ENCODE measurements around the gene EID3. TPM values are rescaled to one million over a fixed set of nuclear protein-coding genes. Genes with fewer than 3 reads are reported as not detected.
"Not testable (repeated sequence)": the region's sequence is repeated elsewhere in the genome, so short reads cannot be mapped to it uniquely, and the experiment has no call there.

Gene EID3
- polyA plus RNA-seq (2012; ENCODE audit: insufficient read depth, insufficient read length), result not detected

- H3K4me3 ChIP-seq (ENCODE audit: low read length), result no peak within 1 kb of the TSS
- no peak for DNase-seq (ENCODE audit: low read depth, low spot score)
Measured at GRCh38 chr12:104303538-104304151, at the start of gene EID3. Gene EID3, plus strand, starts transcription at chr12:104303739. Its CDS starts 196 bp downstream, at chr12:104303935.

GRCh38 chr12:104257913-104258472 is 45.5 kb upstream of the EID3 start:
- H3K4me3 ChIP-seq (ENCODE audit: low read length), result no peak overlapping the region
- no peak for DNase-seq (ENCODE audit: low read depth, low spot score)

DNA sequence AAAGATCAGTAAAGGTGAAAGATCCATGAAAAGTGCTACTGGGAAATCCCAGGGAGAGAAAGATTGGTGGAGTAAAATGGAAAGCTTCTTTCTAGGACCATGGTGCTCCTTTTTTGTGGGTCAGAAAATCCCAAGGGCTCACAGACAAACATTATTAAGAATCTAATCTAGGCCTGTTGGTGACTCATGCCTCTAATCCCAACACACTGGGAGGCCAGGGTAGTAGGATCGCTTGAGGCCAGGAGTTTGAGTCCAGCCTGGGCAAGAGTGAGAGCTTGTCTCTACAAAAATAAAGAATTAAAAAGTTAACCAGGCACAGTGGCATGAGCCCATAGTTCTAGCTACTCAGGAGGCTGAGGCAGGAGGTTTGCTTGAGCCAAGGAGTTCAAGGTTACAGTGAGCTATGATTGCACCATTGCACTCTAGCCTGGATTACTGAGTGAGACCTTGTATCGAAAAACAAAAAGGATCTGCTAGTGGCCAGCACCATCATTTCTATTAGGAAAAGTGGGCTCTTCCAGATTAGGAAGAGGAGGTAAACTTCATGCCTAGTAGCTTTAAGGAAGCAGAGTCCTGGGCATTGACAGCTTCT is 45.0 kb upstream of the EID3 start:
- H3K4me3 ChIP-seq (ENCODE audit: low read length), result no peak overlapping the region
- DNase-seq (ENCODE audit: low read depth, low spot score), result no peak

DNA sequence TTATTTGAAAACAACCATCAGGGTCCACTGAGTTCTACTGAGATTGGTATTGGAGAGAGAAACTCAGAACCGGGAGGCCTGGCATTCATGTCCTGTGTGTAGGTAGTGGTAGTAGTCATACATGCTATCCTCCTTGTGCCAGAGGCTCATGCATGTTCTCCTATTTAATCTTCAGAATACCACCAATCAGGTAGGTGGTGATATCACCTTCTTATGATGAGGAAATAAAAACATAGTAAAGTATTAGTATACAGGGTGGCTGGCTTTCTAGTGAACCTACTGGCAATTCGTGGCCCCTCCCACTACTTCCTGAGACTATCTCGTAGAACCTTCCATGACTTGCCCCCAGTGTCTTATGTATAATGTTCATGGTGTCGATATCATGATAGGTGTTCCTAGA is 40.5 kb upstream of the EID3 start:
- H3K4me3 ChIP-seq (ENCODE audit: low read length), result no peak overlapping the region
- no peak for DNase-seq (ENCODE audit: low read depth, low spot score)

DNA sequence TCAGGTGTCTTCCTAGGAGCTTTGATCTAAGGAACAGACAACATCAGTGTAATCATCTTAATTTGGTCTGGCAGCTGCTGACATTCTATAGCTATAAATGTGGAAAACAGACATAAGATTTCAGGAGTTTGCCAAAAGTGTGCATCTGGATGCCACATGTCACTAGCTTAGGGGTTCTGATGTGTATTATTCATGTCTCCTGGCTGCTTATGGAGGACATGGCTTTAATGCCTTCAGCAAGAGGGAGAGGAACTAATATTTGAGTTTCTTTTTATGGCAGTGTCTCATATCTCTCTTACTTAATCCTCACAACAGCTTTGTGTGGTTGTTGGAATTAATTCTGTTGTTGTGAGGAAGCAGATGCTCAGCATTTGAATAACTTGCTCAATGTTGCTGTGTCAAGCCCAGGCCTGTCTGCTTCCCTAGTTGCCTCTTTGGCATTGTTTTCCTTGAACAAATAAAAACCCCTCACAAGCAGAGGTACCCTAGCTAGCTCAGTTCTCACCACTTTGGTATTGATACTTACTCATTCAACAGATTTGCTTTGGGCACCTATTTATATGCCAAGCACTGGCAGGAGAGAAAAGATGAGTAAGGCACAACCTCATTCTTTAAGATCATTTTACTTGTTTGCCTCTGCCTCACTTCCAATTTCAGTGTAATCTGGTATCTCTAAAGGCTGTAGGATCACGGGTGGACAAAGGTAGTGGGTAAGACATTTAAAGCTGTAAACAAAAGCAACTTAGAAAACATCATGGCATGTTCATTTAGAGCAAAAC is 39.8 kb upstream of the EID3 start:
- DNase-seq (ENCODE audit: low read depth, low spot score), result no peak
- no peak overlapping the region for H3K4me3 ChIP-seq (ENCODE audit: low read length)

GRCh38 chr12:104265436-104265835 is 38.1 kb upstream of the EID3 start:
- DNase-seq (ENCODE audit: low read depth, low spot score); H3K4me3 ChIP-seq (ENCODE audit: low read length): not testable (repeated sequence)

- H3K4me3 ChIP-seq (ENCODE audit: low read length), result no peak overlapping the region
- DNase-seq (ENCODE audit: low read depth, low spot score), result no peak
Measured at GRCh38 chr12:104272938-104273337, 30.6 kb upstream of the EID3 start.

- no peak for DNase-seq (ENCODE audit: low read depth, low spot score)
- H3K4me3 ChIP-seq (ENCODE audit: low read length), result no peak overlapping the region
Measured at GRCh38 chr12:104273503-104273902, 30.0 kb upstream of the EID3 start.

DNA sequence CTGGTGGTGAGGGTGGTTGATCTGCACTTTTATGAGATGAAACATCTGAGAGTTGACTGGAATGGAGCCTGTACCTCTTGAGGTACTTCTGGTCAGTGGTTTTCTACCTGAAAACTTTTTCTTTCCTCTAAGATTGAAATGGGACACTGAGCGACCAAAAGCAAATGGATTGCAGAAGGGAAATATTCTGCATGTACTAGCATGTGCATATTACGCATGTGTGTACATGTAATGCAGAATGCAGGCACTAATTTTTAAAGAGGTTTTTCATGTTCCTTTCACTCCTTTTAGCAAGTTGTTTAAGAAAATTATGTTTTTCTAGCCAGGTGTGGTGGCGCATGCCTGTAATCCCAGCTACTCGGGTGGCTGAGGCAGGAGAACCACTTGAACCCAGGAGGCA is 28.7 kb upstream of the EID3 start:
- no peak for DNase-seq (ENCODE audit: low read depth, low spot score)
- H3K4me3 ChIP-seq (ENCODE audit: low read length), result no peak overlapping the region

DNA sequence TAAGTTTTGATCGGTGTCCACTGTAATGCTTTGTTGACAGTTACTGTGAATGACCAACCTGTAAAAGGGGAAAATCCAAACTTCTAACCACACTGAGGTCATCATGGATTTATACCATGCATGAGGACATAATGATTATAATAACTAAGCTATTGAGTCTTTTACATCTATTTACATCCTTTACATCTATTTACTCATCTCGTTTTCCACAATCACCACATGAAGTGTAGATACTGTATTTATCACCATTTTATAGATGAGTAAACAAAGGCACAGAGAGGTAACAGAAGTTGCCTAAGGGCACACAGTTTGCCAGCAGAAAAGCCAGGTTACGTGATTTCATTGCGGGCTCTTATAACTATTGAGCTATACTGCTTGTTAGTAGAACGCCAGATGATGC is 27.9 kb upstream of the EID3 start:
- no peak for DNase-seq (ENCODE audit: low read depth, low spot score)
- no peak overlapping the region for H3K4me3 ChIP-seq (ENCODE audit: low read length)

DNA sequence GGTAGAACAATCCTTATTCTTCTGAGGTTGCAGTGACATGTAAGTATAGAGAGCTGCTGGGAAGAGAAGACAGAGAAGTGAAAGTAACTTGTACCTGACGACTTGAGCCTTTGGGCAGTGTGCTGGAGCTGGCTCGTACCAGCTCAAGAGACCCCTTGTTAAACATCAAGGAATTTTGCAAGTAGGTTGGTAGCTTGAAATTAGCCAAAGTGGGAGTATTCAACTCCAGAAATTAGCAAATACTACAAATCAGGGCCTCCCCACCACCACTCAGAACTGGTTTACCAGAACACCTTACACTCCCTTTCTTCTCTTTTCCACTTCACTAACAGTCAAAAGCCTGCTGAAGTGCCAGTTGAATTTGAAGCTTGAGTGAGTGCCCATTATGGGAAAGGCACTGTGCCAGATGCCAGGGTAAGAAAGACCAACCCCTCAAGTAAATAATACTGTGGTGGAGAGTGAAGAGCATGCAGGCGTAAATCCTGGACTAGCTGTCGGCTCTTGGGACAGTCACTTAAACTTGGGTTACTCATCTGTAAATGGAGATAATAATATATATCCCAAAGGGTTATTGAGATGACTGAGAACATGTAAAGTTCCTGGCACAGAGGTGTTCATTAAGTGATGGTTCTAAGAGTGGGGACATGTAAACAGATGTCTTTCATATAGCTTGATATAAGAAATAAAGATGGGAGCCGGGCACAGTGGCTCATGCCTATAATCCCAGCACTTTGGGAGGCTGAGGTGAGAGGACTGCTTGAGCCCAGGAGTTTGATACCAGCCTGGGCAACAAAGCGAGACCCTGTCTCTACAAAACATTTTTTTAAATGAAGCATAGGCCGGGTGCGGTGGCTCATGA is 27.0 kb upstream of the EID3 start:
- DNase-seq (ENCODE audit: low read depth, low spot score), result no peak
- H3K4me3 ChIP-seq (ENCODE audit: low read length), result peak overlapping the region; percentile 13; the same call in 1 of the 2 replicates

GRCh38 chr12:104279164-104279563 is 24.4 kb upstream of the EID3 start:
- H3K4me3 ChIP-seq (ENCODE audit: low read length), result no peak overlapping the region
- no peak for DNase-seq (ENCODE audit: low read depth, low spot score)

- no peak overlapping the region for H3K4me3 ChIP-seq (ENCODE audit: low read length)
- DNase-seq (ENCODE audit: low read depth, low spot score), result no peak
Measured at GRCh38 chr12:104280111-104280510, 23.4 kb upstream of the EID3 start.

DNA sequence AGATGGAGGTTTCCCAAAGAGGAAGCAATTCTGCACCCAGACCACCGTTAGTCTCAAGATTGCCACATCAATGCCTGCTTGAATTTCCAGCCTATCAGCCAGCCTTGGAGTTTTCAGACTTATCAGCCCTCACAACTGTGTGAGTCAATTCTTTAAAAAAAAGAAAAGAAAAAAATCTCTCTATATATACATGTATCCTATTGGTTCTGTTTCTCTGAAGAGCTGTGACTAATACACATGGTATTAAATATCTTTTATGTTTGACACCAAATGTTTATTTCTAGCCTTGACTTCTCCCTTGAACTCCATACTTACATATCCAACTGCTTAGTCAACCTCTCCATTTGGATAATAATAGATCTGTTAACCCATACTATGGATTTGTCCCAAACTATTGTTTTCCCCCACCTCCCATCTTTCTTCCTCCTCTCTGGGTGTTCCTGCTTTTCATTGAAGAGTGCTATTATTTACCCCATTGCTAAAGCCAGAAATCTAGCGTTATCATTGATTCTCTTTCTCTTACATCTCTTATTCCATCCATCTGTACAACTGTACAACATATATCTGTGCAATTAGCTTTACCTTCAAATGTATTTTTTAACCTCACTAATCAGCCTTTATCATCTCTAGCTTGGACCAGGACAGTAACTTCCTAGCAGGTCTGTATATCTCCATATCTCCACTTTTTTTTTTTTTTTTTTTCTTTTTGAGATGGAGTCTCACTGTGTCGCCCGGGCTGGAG is 22.7 kb upstream of the EID3 start:
- no peak for DNase-seq (ENCODE audit: low read depth, low spot score)
- H3K4me3 ChIP-seq (ENCODE audit: low read length), result no peak overlapping the region

DNA sequence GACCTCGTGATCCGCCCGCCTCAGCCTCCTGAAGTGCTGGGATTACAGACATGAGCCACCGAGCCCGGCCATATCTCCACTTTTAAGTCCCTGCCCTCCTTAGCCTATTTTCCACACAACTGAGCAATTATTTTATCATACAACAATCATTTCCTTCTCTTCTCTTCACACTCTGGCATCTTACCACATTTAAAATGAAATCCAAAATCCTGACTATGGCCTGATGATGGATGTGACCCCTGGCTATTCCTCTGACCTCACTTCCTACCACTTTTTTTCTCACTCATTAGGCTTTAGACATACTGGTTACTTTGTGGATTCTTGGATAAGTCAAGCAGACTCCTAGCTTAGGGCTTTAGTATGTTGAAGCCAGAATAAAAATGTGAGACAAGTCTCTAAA is 21.9 kb upstream of the EID3 start:
- no peak for DNase-seq (ENCODE audit: low read depth, low spot score)
- H3K4me3 ChIP-seq (ENCODE audit: low read length), result no peak overlapping the region

- H3K4me3 ChIP-seq (ENCODE audit: low read length), result no peak overlapping the region
- DNase-seq (ENCODE audit: low read depth, low spot score), result no peak
Measured at GRCh38 chr12:104282109-104282508, 21.4 kb upstream of the EID3 start.

- DNase-seq (ENCODE audit: low read depth, low spot score), result no peak
- peak overlapping the region; percentile 93 for H3K4me3 ChIP-seq (ENCODE audit: low read length)
Measured at GRCh38 chr12:104285740-104286515, 17.6 kb upstream of the EID3 start.
